B cell (primary cell): ENCODE data around the gene MIOS.

Source experiments
- CTCF ChIP-seq: fragments of 200-600 bp; IDR thresholded peaks from one replicate; pipeline ENCODE4 v1.8.0; 2022; ENCODE audit warnings: antibody characterized with exemption, mild to moderate bottlenecking
- EZH2 ChIP-seq: IDR thresholded peaks from 2 replicates; pipeline ENCODE4 v1.6.1; 2012; ENCODE audit warnings: borderline replicate concordance, low read depth, mild to moderate bottlenecking, moderate library complexity, low read length; ENCODE audit not compliant: insufficient read depth, poor library complexity, severe bottlenecking

- no peak for TF ChIP-seq CTCF
- no peak for TF ChIP-seq EZH2
These were observed 47.6 kb upstream of the MIOS start for GRCh38 chr7:7519056-7519455.
